ENCODE results near the gene CHST11.

The CHST11 gene

GRCh38 chr12:104434129-104434528 is 22.6 kb upstream of the CHST11 start:
- DNase-seq: no peak

- no peak for DNase-seq
Measured at GRCh38 chr12:104435175-104435574, 21.6 kb upstream of the CHST11 start.

GRCh38 chr12:104435765-104436164 is 21.0 kb upstream of the CHST11 start:
- no peak for DNase-seq

- DNase-seq: no peak
Measured at GRCh38 chr12:104436790-104437189, 20.0 kb upstream of the CHST11 start.

GRCh38 chr12:104438134-104438533 is 18.6 kb upstream of the CHST11 start:
- no peak for DNase-seq

GRCh38 chr12:104439137-104439536 is 17.6 kb upstream of the CHST11 start:
- no peak for DNase-seq

- DNase-seq: no peak
Measured at GRCh38 chr12:104443008-104443407, 13.7 kb upstream of the CHST11 start.

GRCh38 chr12:104446646-104447421 is 9.9 kb upstream of the CHST11 start:
- DNase-seq: no peak

- no peak for DNase-seq
Measured at GRCh38 chr12:104448031-104448430, 8.7 kb upstream of the CHST11 start.

GRCh38 chr12:104448451-104448850 is 8.3 kb upstream of the CHST11 start:
- no peak for DNase-seq

- DNase-seq: no peak
Measured at GRCh38 chr12:104450700-104451099, 6.0 kb upstream of the CHST11 start.

GRCh38 chr12:104452087-104452486 is 4.7 kb upstream of the CHST11 start:
- no peak for DNase-seq

- no peak for DNase-seq
Measured at GRCh38 chr12:104453133-104453532, 3.6 kb upstream of the CHST11 start.

GRCh38 chr12:104454997-104455396 is 1.8 kb upstream of the CHST11 start:
- no peak for DNase-seq

- no peak for DNase-seq
Measured at GRCh38 chr12:104455578-104456416, 951 bp upstream of the CHST11 start.

- DNase-seq: peak; percentile 79
Measured at GRCh38 chr12:104456950-104457745, 400 bp downstream of the CHST11 start.

- DNase-seq: peak; percentile 38
Measured at GRCh38 chr12:104457746-104458693, 1.3 kb downstream of the CHST11 start.

- peak; percentile 51 for DNase-seq
Measured at GRCh38 chr12:104458694-104459367, 2.1 kb downstream of the CHST11 start.

- peak; percentile 59 for DNase-seq
Measured at GRCh38 chr12:104459368-104459909, 2.7 kb downstream of the CHST11 start.

GRCh38 chr12:104460041-104460719 is 3.4 kb downstream of the CHST11 start:
- peak; percentile 63 for DNase-seq

Data from hematopoietic multipotent progenitor cell treated with erythropoietin and hydrocortisone succinate and interleukin-3 and kit ligand, for 8 days (in vitro differentiated cells).